D721Med (cell line): ENCODE results near the gene RDX.

Experiments
- DNase-seq: peaks from one replicate; pipeline ENCODE4 v3.0.0; 2011; ENCODE audit warnings: low spot score; ENCODE audit not compliant: insufficient read length
- FAIRE-seq: peaks from 2 replicates; lab custom pipeline; 2011; peaks lifted over from hg19 to GRCh38; lab: Jason Lieb, UNC
- TF ChIP-seq, protein P1 (sequence below): IDR thresholded peaks from 2 replicates; pipeline ENCODE4 v1.5.1; 2012; ENCODE audit warnings: mild to moderate bottlenecking, control low read depth; ENCODE audit not compliant: insufficient read depth; ENCODE audit errors: missing control alignments

RDX gene

GRCh38 chr11:110130642-110131238, 165.7 kb downstream of the RDX start:
- FAIRE-seq (no peak), DNase-seq (no peak)
- TF ChIP-seq, protein P1, sequence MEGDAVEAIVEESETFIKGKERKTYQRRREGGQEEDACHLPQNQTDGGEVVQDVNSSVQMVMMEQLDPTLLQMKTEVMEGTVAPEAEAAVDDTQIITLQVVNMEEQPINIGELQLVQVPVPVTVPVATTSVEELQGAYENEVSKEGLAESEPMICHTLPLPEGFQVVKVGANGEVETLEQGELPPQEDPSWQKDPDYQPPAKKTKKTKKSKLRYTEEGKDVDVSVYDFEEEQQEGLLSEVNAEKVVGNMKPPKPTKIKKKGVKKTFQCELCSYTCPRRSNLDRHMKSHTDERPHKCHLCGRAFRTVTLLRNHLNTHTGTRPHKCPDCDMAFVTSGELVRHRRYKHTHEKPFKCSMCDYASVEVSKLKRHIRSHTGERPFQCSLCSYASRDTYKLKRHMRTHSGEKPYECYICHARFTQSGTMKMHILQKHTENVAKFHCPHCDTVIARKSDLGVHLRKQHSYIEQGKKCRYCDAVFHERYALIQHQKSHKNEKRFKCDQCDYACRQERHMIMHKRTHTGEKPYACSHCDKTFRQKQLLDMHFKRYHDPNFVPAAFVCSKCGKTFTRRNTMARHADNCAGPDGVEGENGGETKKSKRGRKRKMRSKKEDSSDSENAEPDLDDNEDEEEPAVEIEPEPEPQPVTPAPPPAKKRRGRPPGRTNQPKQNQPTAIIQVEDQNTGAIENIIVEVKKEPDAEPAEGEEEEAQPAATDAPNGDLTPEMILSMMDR: no peak

- DNase-seq (no peak), FAIRE-seq (no peak)
- TF ChIP-seq, protein P1: no peak
Observed at GRCh38 chr11:110128161-110128560, 168.3 kb downstream of the RDX start.

GRCh38 chr11:110126936-110127335, 169.5 kb downstream of the RDX start:
- TF ChIP-seq, protein P1: no peak
- FAIRE-seq (no peak), DNase-seq (no peak)

GRCh38 chr11:110125632-110126031, 170.8 kb downstream of the RDX start:
- no peak for FAIRE-seq
- TF ChIP-seq, protein P1: no peak
- no peak for DNase-seq
